Stimulated activated naive CD8-positive, alpha-beta T cell treated with anti-CD3 and anti-CD28 coated beads, Interleukin-15, Interleukin-2, amounts not matched to agents 100 ng/mL and 50 ng/mL, for 24 hours (primary cell): ENCODE results near the gene SOCS2.
A peak's percentile ranks its signal among the peaks of the same experiment; 100 is the strongest.
"Not testable (repeated sequence)": the region's sequence is repeated elsewhere in the genome, so short reads cannot be mapped to it uniquely, and the experiment has no call there.

Source experiments
- H3K27ac Mint-ChIP-seq: one replicate; pipeline ENCODE4 v1.8.0; 2021; ENCODE audit warnings: mild to moderate bottlenecking, mixed read lengths
- H3K27me3 Mint-ChIP-seq: one replicate; pipeline ENCODE4 v1.8.0; 2021; ENCODE audit warnings: mixed read lengths
- H3K36me3 Mint-ChIP-seq: one replicate; pipeline ENCODE4 v1.8.0; 2021; ENCODE audit warnings: low read depth, mixed read lengths
- H3K4me1 Mint-ChIP-seq: one replicate; pipeline ENCODE4 v1.8.0; 2021; ENCODE audit warnings: low read depth, mixed read lengths
- H3K4me3 Mint-ChIP-seq: one replicate; pipeline ENCODE4 v1.8.0; 2021; ENCODE audit warnings: mild to moderate bottlenecking, mixed read lengths
- H3K9me3 Mint-ChIP-seq: one replicate; pipeline ENCODE4 v1.8.0; 2021; ENCODE audit warnings: mixed read lengths

Gene SOCS2

GRCh38 chr12:93550748-93551611 lies 21.5 kb upstream of the SOCS2 start:
- Mint-ChIP-seq H3K36me3 (no peaks in the 10 kb centered on the region), H3K27me3 (no peaks in the 10 kb centered on the region), H3K27ac (no peak overlapping the region), H3K4me3 (no peak overlapping the region), H3K4me1 (peaks cover 7% of the 10 kb centered on the region), H3K9me3 (no peaks in the 10 kb centered on the region)

DNA sequence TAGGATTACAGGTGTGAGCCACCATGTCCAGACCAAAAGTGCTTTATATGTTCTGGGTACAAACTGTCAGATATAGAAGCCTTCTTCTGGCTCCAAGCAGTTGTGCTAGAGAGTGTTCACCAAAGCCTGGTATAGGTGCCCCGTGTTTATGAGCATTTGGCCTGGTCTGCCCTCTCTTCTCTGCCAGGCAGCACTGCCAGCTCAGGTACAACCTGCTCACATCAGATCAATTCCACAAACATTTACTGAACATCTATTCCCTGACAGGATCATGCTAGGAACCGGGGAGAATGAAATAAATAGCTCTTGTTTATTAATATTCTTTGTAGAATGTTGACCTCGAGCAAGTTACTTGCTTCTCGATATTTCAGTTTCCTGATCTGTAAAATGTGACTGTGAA lies 20.0 kb upstream of the SOCS2 start:
- H3K4me3 Mint-ChIP-seq: no peak overlapping the region
- H3K27me3 Mint-ChIP-seq: no peaks in the 10 kb centered on the region
- H3K4me1 Mint-ChIP-seq: peaks cover 7% of the 10 kb centered on the region

GRCh38 chr12:93557879-93558278 lies 14.6 kb upstream of the SOCS2 start:
- not testable (repeated sequence) for H3K27ac Mint-ChIP-seq, H3K4me3 Mint-ChIP-seq

More for the DNA sequence above, 20.0 kb upstream of the SOCS2 start:
- Mint-ChIP-seq H3K9me3 (no peaks in the 10 kb centered on the region), H3K27ac (no peak overlapping the region), H3K36me3 (no peaks in the 10 kb centered on the region)

DNA sequence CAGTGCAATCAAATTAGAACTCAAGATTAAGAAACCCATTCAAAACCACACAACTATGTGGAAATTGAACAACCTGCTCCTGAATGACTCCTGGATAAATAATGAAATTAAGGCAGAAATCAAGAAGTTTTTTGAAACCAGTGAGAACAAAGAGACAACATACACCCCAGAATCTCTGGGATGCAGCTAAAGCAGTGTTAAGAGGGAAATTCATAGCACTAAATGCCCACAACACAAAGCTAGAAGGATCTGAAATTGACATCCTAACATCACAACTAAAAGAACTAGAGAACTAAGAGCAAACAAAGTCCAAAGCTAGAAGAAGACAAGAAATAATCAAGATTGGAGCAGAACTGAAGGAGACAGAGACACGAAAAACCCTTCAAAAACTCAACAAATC lies 13.8 kb upstream of the SOCS2 start:
- not testable (repeated sequence) for H3K27ac Mint-ChIP-seq, H3K27me3 Mint-ChIP-seq, H3K4me3 Mint-ChIP-seq, H3K4me1 Mint-ChIP-seq
- H3K9me3 Mint-ChIP-seq: peaks cover 12% of the 10 kb centered on the region
- peaks cover 31% of the 10 kb centered on the region for H3K36me3 Mint-ChIP-seq

More at GRCh38 chr12:93557879-93558278, 14.6 kb upstream of the SOCS2 start:
- H3K4me1 Mint-ChIP-seq, H3K27me3 Mint-ChIP-seq: not testable (repeated sequence)
- Mint-ChIP-seq H3K36me3 (peaks cover 31% of the 10 kb centered on the region), H3K9me3 (peaks cover 12% of the 10 kb centered on the region)

- Mint-ChIP-seq H3K9me3 (peaks cover under 1% of the 10 kb centered on the region), H3K27me3 (peaks cover 5% of the 10 kb centered on the region), H3K4me1 (peaks cover 6% of the 10 kb centered on the region), H3K4me3 (no peak overlapping the region), H3K36me3 (peaks cover 18% of the 10 kb centered on the region), H3K27ac (no peak overlapping the region)
Observed at GRCh38 chr12:93563807-93564538, 8.5 kb upstream of the SOCS2 start.

DNA sequence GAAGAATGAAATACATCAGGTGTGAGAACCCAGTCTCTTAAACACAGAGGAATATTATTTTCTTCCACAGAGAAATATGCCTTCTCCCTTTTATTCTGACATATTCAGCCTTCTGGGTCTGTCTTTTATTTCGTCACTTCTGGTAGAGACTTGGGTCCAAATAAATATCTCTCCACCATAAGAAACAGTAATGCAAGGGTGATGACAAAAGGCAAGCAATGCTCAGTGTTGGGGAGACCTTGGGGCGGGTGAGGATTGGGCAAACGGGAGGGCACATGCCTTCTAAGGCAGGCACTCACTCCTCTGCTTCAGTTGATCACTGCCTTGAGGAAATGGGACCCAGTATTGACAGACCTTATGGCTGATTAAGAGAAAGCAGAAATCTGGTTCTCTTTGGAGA lies 6.7 kb upstream of the SOCS2 start:
- Mint-ChIP-seq H3K4me1 (peaks cover 12% of the 10 kb centered on the region), H3K27ac (no peak overlapping the region), H3K9me3 (no peaks in the 10 kb centered on the region), H3K36me3 (peaks cover 4% of the 10 kb centered on the region), H3K4me3 (no peak overlapping the region), H3K27me3 (peaks cover 5% of the 10 kb centered on the region)

DNA sequence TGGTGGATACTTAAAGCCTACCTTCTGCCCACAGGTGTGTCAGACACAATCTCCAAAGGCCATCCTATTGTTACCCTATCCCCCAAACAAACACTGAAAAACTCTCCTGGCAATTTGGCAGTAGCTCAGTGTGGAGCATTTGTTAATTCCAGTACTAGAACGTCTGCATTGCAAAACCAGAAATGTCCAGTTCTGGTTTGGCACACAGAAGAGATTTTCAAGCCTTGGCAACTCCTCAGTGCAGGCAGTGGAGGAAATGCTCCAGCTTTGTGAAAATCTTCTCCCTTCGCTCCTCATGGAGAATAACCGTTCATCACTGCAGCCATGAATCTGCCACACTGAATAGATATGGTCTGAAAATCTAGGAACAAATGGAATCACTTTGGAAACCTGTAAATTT lies 5.3 kb upstream of the SOCS2 start:
- no peak overlapping the region for H3K27ac Mint-ChIP-seq
- H3K9me3 Mint-ChIP-seq: no peaks in the 10 kb centered on the region
- peaks cover 14% of the 10 kb centered on the region for H3K4me1 Mint-ChIP-seq

DNA sequence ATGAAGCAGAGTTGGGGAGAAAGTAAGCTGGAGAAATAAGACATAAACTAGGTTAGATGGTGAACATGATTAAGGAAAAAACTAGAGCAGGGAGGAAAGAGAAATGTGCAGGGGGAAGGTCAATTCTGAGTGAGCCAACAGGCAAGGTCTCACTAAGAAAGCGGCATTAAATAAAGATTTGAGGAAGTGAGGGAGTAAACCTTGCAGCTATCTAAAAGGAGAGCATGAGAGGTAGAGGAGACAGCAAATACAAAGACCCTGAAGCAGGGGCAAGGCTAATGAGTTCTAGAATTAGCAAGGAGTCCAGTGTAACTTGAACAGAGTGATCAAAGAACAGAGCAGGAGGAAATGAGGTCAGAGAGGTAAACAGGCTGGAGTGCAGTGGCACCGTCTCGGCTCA lies 4.4 kb upstream of the SOCS2 start:
- Mint-ChIP-seq H3K4me3 (peak overlapping the region; percentile 1), H3K27me3 (peaks cover 16% of the 10 kb centered on the region), H3K36me3 (no peaks in the 10 kb centered on the region), H3K27ac (peak overlapping the region; percentile 2), H3K9me3 (no peaks in the 10 kb centered on the region), H3K4me1 (peaks cover 23% of the 10 kb centered on the region)

More for the DNA sequence above, 5.3 kb upstream of the SOCS2 start:
- peaks cover 7% of the 10 kb centered on the region for H3K27me3 Mint-ChIP-seq
- no peaks in the 10 kb centered on the region for H3K36me3 Mint-ChIP-seq
- no peak overlapping the region for H3K4me3 Mint-ChIP-seq

DNA sequence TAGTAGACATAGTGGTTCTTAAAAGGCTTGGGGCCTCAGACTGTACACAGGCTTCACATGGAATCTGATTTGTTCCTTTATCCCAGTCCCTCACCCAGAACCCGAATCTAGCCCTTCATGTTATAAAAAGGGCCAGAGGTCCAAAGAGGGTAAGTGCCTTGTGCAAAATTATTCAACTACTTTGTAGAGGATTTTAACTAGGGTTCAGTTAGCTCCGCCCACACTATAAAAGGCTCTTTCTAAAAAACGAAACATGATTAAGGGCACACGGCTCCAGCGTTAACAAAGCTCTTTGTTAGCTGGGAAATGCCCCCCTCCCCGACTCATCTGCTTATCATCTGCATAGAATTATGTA lies 3.2 kb upstream of the SOCS2 start:
- Mint-ChIP-seq H3K27me3 (peaks cover 23% of the 10 kb centered on the region), H3K4me1 (peaks cover 30% of the 10 kb centered on the region), H3K27ac (no peak overlapping the region), H3K9me3 (no peaks in the 10 kb centered on the region), H3K4me3 (peak overlapping the region; percentile 86), H3K36me3 (peaks cover 7% of the 10 kb centered on the region)

DNA sequence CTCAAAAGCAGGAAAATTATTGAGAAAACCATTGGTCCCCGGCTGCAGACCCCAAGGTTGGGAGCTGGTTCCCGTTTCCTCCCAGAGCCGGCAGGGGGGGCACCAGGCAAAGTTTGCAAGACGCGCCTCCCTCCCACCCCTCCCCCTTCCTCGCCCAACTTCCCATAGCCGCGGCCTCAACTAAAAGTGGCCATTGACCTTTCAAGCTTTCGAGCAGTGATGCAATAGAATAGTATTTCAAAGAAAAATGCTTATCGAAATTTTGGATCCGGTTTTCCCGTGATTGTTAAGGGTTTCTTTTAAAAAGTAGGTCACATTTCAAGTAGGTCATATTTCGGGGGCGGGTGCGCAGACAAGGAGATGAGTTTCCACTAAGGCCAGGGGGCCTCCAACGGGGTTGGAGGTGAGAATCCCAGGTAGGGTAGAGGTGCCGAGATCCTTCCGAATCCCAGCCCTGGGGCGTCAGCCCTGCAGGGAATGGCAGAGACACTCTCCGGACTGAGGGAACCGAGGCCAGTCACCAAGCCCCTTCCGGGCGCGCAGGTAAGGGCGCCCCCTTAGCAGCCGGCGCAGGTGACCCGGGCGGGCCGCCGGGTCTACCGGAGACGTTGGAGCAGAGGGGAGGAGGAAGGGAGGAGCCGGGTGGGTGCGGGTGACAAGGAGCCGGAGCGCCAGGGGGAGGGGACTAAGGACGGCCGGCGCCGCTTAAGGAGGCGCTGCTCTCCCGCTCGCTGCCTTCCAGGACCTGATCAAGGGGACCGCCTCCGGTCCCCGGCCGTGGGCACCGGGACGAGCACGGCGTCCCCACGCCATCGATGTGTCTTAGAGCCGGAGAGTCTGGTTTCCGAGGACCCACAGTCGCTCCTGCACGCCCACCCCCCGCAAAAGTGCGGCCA lies 2.6 kb upstream of the SOCS2 start:
- Mint-ChIP-seq H3K27me3 (peaks cover 28% of the 10 kb centered on the region), H3K36me3 (peaks cover 12% of the 10 kb centered on the region), H3K4me1 (peaks cover 35% of the 10 kb centered on the region), H3K4me3 (peak overlapping the region; percentile 86), H3K27ac (peak overlapping the region; percentile 52), H3K9me3 (no peaks in the 10 kb centered on the region)

DNA sequence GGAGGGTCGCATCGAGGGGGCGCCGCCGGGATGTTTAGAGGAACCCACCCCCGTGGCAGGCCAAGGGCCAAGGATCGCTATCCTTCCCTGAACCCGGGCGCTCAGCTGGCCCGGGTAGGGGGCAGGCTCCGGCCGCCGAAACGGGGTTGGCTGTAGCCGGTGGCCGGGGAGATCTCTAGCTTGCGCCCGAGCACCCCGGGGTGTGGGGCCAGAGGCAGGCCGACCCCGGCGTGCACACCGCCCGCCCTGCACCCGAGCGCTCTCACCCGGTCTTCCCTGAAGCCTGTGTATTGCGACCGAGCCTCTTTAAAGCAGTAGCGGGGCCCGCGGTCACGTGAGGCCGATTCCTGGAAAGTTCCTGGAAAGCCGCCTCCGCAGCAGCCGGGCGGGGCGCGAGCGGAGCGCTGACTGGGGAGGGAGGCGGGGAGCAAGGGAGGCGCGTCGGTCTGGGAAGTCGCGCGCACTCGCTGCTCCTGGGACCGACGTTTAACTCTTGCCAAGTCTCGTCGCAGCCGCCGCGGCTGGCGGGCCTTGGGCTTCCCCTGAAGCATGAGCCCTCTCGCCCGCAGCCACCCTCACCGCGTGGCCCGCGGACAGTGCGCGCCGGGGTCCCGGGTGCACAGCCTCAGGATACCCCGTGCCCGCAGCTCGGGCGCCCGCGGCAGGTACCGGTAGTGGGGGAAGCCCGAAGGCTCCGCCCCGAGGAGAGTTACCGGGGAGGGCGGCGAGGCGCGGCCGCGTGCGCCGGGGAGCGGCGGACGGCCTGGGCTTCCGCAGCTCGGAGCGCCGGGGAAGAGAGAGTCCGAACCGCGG lies 1.7 kb upstream of the SOCS2 start:
- H3K27me3 Mint-ChIP-seq: peaks cover 33% of the 10 kb centered on the region
- H3K27ac Mint-ChIP-seq: peak overlapping the region; percentile 65
- no peaks in the 10 kb centered on the region for H3K9me3 Mint-ChIP-seq
- H3K4me3 Mint-ChIP-seq: peak overlapping the region; percentile 86
- peaks cover 18% of the 10 kb centered on the region for H3K36me3 Mint-ChIP-seq
- H3K4me1 Mint-ChIP-seq: peaks cover 36% of the 10 kb centered on the region

DNA sequence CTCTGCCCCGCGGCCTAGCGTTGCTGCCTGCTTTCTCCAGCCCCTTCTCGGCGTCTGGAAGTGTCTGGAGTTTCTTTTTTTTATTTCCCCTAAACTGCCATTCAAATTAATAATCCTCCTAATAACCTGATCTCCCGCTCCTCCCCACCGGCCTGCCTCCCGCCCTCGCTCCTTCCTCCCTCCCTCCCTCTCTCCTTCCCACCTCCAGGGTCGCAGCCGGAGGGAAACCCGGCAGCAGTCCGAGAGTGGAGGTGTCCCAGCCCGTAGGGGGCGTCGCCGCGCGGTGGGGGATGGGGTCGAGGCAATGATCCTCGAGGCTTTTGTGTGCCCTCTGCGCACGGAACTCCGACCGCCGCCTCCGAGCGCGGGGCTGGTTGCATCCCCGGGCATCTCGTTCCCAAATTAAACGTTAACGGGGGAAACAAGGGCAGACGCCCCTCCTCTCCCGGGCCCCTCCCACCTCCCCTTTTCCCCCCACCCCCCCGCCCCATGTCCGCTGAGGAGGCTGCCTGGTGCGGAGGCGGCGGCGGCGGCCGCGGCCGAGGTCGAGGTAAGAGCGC lies 1.0 kb upstream of the SOCS2 start:
- peak overlapping the region; percentile 86 for H3K4me3 Mint-ChIP-seq
- peaks cover 33% of the 10 kb centered on the region for H3K27me3 Mint-ChIP-seq
- no peak overlapping the region for H3K27ac Mint-ChIP-seq
- H3K36me3 Mint-ChIP-seq: peaks cover 21% of the 10 kb centered on the region
- peaks cover 36% of the 10 kb centered on the region for H3K4me1 Mint-ChIP-seq
- H3K9me3 Mint-ChIP-seq: no peaks in the 10 kb centered on the region

DNA sequence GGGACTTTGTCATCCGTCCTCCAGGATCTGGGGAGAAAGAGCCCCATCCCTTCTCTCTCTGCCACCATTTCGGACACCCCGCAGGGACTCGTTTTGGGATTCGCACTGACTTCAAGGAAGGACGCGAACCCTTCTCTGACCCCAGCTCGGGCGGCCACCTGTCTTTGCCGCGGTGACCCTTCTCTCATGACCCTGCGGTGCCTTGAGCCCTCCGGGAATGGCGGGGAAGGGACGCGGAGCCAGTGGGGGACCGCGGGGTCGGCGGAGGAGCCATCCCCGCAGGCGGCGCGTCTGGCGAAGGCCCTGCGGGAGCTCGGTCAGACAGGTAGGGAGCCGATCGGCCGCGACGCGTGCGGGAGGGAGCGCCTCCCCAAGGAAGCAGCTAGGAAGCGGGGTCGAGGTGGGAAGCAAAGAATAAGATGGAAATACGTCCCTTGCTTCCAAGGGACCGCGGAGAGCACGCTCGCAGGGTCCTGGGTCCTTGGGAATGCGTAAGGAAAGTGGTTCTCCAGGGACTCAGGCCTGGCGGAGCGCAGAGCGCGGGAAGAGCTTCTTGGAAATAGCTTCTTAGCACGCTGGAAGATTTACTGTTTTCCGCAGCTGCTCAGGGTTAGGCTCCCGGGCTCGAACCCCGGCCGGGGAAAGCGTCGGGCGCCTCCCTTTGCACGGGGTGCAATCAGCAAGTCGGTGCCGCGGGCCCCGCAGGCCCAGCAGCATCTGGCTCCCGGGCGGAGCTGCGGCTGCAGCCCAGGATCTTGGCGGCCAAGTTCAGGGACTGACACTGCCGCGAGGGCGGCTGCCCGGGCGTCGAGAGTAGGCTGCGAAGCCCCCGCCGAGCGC lies 457 bp downstream of the SOCS2 start:
- Mint-ChIP-seq H3K4me3 (peak overlapping the region; percentile 85), H3K9me3 (no peaks in the 10 kb centered on the region), H3K36me3 (peaks cover 30% of the 10 kb centered on the region), H3K27ac (peak overlapping the region; percentile 36), H3K27me3 (peaks cover 31% of the 10 kb centered on the region), H3K4me1 (peaks cover 43% of the 10 kb centered on the region)
